SK-N-MC (cell line): ENCODE results near the gene AK1.

Source experiments
- EZH2 ChIP-seq: fragments of 200-600 bp; sonication (generic); IDR thresholded peaks from one replicate; pipeline ENCODE4 v1.6.1; 2017; ENCODE audit warnings: antibody characterized with exemption
- FOXP2 ChIP-seq: optimal IDR thresholded peaks from 2 replicates; pipeline ENCODE3; 2011; ENCODE audit warnings: mild to moderate bottlenecking, moderate library complexity; ENCODE audit not compliant: insufficient read depth; ENCODE audit errors: extremely low read length, control extremely low read depth
- POLR2AphosphoS5 ChIP-seq: IDR thresholded peaks from 2 replicates; pipeline ENCODE4 v1.6.1; 2012; ENCODE audit warnings: mild to moderate bottlenecking, low read depth, low read length, borderline replicate concordance

DNA sequence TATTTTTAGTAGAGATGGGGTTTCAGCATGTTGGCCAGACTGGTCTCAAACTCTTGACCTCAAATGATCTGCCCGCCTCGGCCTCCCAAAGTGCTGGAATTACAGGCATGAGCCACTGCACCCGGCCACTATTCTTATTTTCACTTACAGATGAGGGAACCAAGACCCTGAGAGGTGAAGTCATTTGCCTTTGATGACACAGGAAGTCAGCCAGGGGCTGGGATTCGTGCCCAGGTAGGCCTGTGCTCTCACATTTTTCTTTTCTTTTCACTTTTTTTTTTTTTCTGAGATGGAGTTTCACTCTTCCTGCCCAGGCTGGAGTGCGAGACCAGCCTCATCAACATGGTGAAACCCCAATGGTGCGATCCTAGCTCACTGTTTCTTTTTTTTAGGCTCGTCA is 45.2 kb downstream of the AK1 start:
- no peak for TF ChIP-seq POLR2AphosphoS5
- no peak for TF ChIP-seq EZH2
- no peak for TF ChIP-seq FOXP2
